GM12878 (cell line): ENCODE measurements around the gene CALM3. TPM values are rescaled to one million over a fixed set of nuclear protein-coding genes. Genes with fewer than 3 reads are reported as not detected.

Experiments used
- ATAC-seq: fragments of 200-7000 bp; cut with Tn5 transposase; 3 replicates; pipeline ENCODE4 v1.9.1; 2020; ENCODE audit warnings: mild to moderate bottlenecking, moderate library complexity
- BruUV-seq: library from RNA; stranded (reverse); fragments of 400-500 nt; replicated peaks from 2 replicates; lab custom pipeline; 2021; lab: Mats Ljungman, UMichigan
- CTCF ChIA-PET: fragments of 300-600 bp; sonication (Branson Sonifier 250); formaldehyde crosslinking; extraction: SDS; loops from one replicate; lab custom pipeline; 2021; ENCODE audit warnings: inconsistent platforms; lab: Yijun Ruan, JAX
- POLR2A ChIA-PET: fragments of 350-600 bp; formaldehyde crosslinking; extraction: SDS; loops from one replicate; lab custom pipeline; 2021; ENCODE audit warnings: inconsistent platforms; lab: Charles Lee
- RAD21 ChIA-PET: fragments of 300-600 bp; sonication (Branson Sonifier 250); formaldehyde crosslinking; loops from one replicate; lab custom pipeline; 2023; ENCODE audit warnings: antibody characterized with exemption; ENCODE audit not compliant: unreplicated experiment; lab: Charles Lee
- SMC1A ChIA-PET: fragments of 300-600 bp; sonication (Branson Sonifier 250); formaldehyde crosslinking; loops from one replicate; lab custom pipeline; 2023; ENCODE audit not compliant: unreplicated experiment, uncharacterized antibody; lab: Charles Lee
- DNase-seq: peaks from one replicate; pipeline ENCODE4 v3.0.0-alpha.2; 2011; ENCODE audit warnings: low read depth, low spot score
- FAIRE-seq: peaks from 3 replicates; lab custom pipeline; 2011; peaks lifted over from hg19 to GRCh38; lab: Jason Lieb, UNC
- H2AFZ ChIP-seq: 2 replicates; pipeline ENCODE4 v1.6.0; 2011; ENCODE audit warnings: low read depth, low read length, control low read depth; ENCODE audit not compliant: control insufficient read depth
- H3K27ac ChIP-seq: 2 replicates; pipeline ENCODE4 v1.5.1; 2011; ENCODE audit warnings: control low read depth; ENCODE audit not compliant: control insufficient read depth, insufficient read depth
- H3K27me3 ChIP-seq, 2 experiments: replicated peaks in 1 of 2; 2 replicates each; pipeline versions ENCODE4 v1.6.0 to v1.6.1; 2011; ENCODE audit warnings: low read length in 1 of 2; ENCODE audit not compliant: control insufficient read depth in 2 of 2, insufficient read depth in 2 of 2
- H3K36me3 ChIP-seq, 2 experiments: 2 replicates each; pipeline ENCODE4 v1.5.1; 2011; ENCODE audit warnings: low read length in 1 of 2; ENCODE audit not compliant: control insufficient read depth in 2 of 2, insufficient read depth in 2 of 2
- H3K4me1 ChIP-seq: 2 replicates; pipeline ENCODE4 v1.6.1; 2011; ENCODE audit warnings: mild to moderate bottlenecking, low read length, moderate library complexity, mixed read lengths; ENCODE audit not compliant: control insufficient read depth, insufficient read depth
- H3K4me2 ChIP-seq: 2 replicates; pipeline ENCODE4 v1.6.0; 2011; ENCODE audit warnings: control low read depth; ENCODE audit not compliant: control insufficient read depth, insufficient read depth
- H3K4me3 ChIP-seq: fragments of 200-600 bp; sonication (generic); 2 replicates; pipeline ENCODE4 v1.5.1; 2016
- H3K79me2 ChIP-seq: 2 replicates; pipeline ENCODE4 v1.6.0; 2011; ENCODE audit warnings: low read length; ENCODE audit not compliant: control insufficient read depth, insufficient read depth
- H3K9ac ChIP-seq: 2 replicates; pipeline ENCODE4 v1.8.0; 2011; ENCODE audit warnings: low read length, control low read depth, mixed read lengths; ENCODE audit not compliant: control insufficient read depth, insufficient read depth
- H3K9me3 ChIP-seq: replicated peaks from 3 replicates; pipeline ENCODE4 v1.5.1; 2011; ENCODE audit warnings: mild to moderate bottlenecking, low read length; ENCODE audit not compliant: control insufficient read depth, insufficient read depth
- H4K20me1 ChIP-seq: 2 replicates; pipeline ENCODE4 v1.6.0; 2011; ENCODE audit not compliant: control insufficient read depth, insufficient read depth
- CREB1 ChIP-seq: IDR thresholded peaks from 2 replicates; pipeline ENCODE4 v1.6.1; 2012; ENCODE audit warnings: low read depth, mild to moderate bottlenecking, inconsistent platforms
- IRF4 ChIP-seq: IDR thresholded peaks from 2 replicates; pipeline ENCODE4 v1.6.1; 2011; ENCODE audit warnings: low read depth, low read length
- KAT2A ChIP-seq: conservative IDR thresholded peaks from 2 replicates; pipeline ENCODE4 v1.6.1; 2011; ENCODE audit warnings: low read depth, low read length; ENCODE audit not compliant: control insufficient read depth
- POLR2A ChIP-seq: IDR thresholded peaks from 2 replicates; pipeline ENCODE4 v1.6.1; 2011; ENCODE audit warnings: low read depth, mild to moderate bottlenecking, low read length
- RBBP5 ChIP-seq: fragments of 200-600 bp; sonication (generic); conservative IDR thresholded peaks from 2 replicates; pipeline ENCODE4 v1.6.1; 2016
- SREBF2 ChIP-seq: IDR thresholded peaks from 2 replicates; pipeline ENCODE4 v1.6.1; 2012; ENCODE audit warnings: mild to moderate bottlenecking, low read length
- WGBS: methylation state at CpG from one replicate; pipeline ENCODE4 v1.1.6; 2016; ENCODE audit warnings: low lambda C conversion rate; ENCODE audit not compliant: insufficient replicate concordance, insufficient coverage; ENCODE audit errors: missing lambda C conversion rate; 5-methylcytosine and 5-hydroxymethylcytosine counted together
- in situ Hi-C: fragments of 300-500 bp; cut with MboI; formaldehyde crosslinking; loops from 9 replicates; pipeline ENCODE4 v1.14.3; 2018; ENCODE audit warnings: mixed read lengths
- intact Hi-C: fragments of 100-400 bp; cut with micrococcal nuclease; formaldehyde crosslinking; loops from one replicate; pipeline ENCODE4 v1.14.2; 2022; ENCODE audit not compliant: unreplicated experiment
- polyA plus RNA-seq, 11 experiments: library from polyadenylated mRNA; depleted of rRNA in 4 of 11; unstranded in 6 of 11; stranded (reverse) in 5 of 11; fragments of >200 nt; fragmentation: Nextera tagmentation in 4 of 11; fragmentation: Illumina TruSeq in 1 of 11; extraction: Ambion mirVana in 4 of 11; extraction: Trizol in 1 of 11; gene quantifications; 1 replicate in 1 of 11; 2 replicates in 10 of 11; pipeline versions ENCODE4 v1.2.1 to v1.2.3, GENCODE V29; 2011 to 2016; ENCODE audit warnings: inconsistent platforms in 2 of 11, missing spikeins in 2 of 11, low read depth in 1 of 11
- total RNA-seq, 4 experiments: library from RNA; depleted of rRNA in 3 of 4; stranded (reverse); fragments of >200 nt in 3 of 4; fragmentation: Illumina TruSeq in 1 of 4; extraction: Trizol in 1 of 4; gene quantifications; 2 replicates each; pipeline versions ENCODE4 v1.2.1 to v1.2.3, GENCODE V29; 2013 to 2021
- TF ChIP-seq, protein P1 (sequence below): fragments of 150-350 bp; IDR thresholded peaks from 2 replicates; pipeline ENCODE4 v1.6.1; 2016; ENCODE audit warnings: low read depth, low read length
- TF ChIP-seq, protein P2 (sequence below): IDR thresholded peaks from 2 replicates; pipeline ENCODE4 v1.6.1; 2011; ENCODE audit warnings: borderline replicate concordance, low read depth, mild to moderate bottlenecking, moderate library complexity, low read length; ENCODE audit not compliant: insufficient read depth, poor library complexity, severe bottlenecking
- TF ChIP-seq, protein P3 (sequence below): fragments of 450-650 bp; IDR thresholded peaks from 2 replicates; pipeline ENCODE4 v1.6.1; 2016; ENCODE audit warnings: mild to moderate bottlenecking

The CALM3 gene
- total and polyA plus RNA-seq, 10 of the 15 experiments (the other 5 are each of a cell fraction or from before 2014, with no cell fraction given): 164 to 849 (median 347) TPM

DNA sequence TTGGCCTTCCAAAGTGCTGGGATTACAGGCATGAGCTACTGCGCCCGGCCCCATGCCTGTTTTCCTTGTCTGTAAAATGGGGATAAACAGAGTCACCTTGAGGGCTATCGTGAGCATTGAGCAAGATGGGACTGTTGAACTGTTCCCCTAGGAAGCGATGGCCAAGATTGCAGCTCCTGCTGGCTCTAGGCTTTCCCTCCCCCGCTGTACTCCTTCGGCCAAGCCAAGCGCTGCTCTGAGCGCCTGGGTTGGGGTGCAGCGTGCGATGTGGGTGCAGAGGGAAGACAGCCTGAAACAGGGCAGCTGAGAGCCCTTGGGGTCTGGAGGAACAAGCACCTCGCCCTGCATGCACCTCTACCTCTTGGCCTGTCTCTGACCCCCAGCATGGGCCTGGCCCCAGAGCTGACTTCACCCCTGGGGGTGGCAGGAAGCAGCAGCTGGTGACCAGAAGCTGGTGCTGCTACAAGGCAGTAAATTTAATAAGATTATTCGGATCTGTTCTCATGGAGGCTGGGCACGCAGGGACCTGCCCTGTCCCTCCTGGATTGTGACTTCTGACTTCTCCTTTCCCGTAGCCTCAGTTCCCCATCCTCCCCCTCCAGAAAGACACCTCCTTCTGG, 29.6 kb downstream of the CALM3 start:
- SMC1A ChIA-PET: interaction anchor here (1.0 to 2.6 kb wide), 6 partner anchors 9 to 30 kb away, joined by 3 to 15 read pairs (median 5); partner anchors contain the start of genes CALM3 and DACT3
- intact Hi-C loops: no loop called here
- Histone ChIP-seq H3K27ac (no peak overlapping the region), H3K9ac (no peak overlapping the region), H3K4me1 (peaks cover 21% of the 10 kb centered on the region), H3K36me3 (no peaks in the 10 kb centered on the region), H3K27me3 (peaks cover 0 to 3% of the 10 kb centered on the region in 2 experiments; a peak in 1 of 4 replicates), H3K79me2 (no peaks in the 10 kb centered on the region), H3K9me3 (no peaks in the 10 kb centered on the region), H3K4me3 (no peak overlapping the region), H3K4me2 (no peak overlapping the region), H4K20me1 (no peaks in the 10 kb centered on the region), H2AFZ (no peak overlapping the region)
- POLR2A ChIA-PET: interaction anchor here (1.2 to 2.7 kb wide), 2 partner anchors 9 to 25 kb away, joined by 3 to 11 read pairs; no protein-coding TSS in a partner anchor
- CTCF ChIA-PET: interaction anchor here (1.2 to 12.1 kb wide), 3 partner anchors 15 to 98 kb away, joined by 3 to 150 read pairs (median 18); partner anchors contain the start of gene DACT3
- BruUV-seq: no TSS peak
- in situ Hi-C loops: no loop called here
- RAD21 ChIA-PET: interaction anchor here (0.9 to 2.2 kb wide), 6 partner anchors 9 to 32 kb away, joined by 3 to 9 read pairs (median 4); no protein-coding TSS in a partner anchor
- TF ChIP-seq, protein P1, sequence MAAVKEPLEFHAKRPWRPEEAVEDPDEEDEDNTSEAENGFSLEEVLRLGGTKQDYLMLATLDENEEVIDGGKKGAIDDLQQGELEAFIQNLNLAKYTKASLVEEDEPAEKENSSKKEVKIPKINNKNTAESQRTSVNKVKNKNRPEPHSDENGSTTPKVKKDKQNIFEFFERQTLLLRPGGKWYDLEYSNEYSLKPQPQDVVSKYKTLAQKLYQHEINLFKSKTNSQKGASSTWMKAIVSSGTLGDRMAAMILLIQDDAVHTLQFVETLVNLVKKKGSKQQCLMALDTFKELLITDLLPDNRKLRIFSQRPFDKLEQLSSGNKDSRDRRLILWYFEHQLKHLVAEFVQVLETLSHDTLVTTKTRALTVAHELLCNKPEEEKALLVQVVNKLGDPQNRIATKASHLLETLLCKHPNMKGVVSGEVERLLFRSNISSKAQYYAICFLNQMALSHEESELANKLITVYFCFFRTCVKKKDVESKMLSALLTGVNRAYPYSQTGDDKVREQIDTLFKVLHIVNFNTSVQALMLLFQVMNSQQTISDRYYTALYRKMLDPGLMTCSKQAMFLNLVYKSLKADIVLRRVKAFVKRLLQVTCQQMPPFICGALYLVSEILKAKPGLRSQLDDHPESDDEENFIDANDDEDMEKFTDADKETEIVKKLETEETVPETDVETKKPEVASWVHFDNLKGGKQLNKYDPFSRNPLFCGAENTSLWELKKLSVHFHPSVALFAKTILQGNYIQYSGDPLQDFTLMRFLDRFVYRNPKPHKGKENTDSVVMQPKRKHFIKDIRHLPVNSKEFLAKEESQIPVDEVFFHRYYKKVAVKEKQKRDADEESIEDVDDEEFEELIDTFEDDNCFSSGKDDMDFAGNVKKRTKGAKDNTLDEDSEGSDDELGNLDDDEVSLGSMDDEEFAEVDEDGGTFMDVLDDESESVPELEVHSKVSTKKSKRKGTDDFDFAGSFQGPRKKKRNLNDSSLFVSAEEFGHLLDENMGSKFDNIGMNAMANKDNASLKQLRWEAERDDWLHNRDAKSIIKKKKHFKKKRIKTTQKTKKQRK: no peak
- TF ChIP-seq KAT2A (no peak), POLR2A (no peak), RBBP5 (no peak), IRF4 (no peak), SREBF2 (no peak), CREB1 (no peak)
- TF ChIP-seq, protein P2, sequence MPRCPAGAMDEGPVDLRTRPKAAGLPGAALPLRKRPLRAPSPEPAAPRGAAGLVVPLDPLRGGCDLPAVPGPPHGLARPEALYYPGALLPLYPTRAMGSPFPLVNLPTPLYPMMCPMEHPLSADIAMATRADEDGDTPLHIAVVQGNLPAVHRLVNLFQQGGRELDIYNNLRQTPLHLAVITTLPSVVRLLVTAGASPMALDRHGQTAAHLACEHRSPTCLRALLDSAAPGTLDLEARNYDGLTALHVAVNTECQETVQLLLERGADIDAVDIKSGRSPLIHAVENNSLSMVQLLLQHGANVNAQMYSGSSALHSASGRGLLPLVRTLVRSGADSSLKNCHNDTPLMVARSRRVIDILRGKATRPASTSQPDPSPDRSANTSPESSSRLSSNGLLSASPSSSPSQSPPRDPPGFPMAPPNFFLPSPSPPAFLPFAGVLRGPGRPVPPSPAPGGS: no peak
- TF ChIP-seq, protein P3, sequence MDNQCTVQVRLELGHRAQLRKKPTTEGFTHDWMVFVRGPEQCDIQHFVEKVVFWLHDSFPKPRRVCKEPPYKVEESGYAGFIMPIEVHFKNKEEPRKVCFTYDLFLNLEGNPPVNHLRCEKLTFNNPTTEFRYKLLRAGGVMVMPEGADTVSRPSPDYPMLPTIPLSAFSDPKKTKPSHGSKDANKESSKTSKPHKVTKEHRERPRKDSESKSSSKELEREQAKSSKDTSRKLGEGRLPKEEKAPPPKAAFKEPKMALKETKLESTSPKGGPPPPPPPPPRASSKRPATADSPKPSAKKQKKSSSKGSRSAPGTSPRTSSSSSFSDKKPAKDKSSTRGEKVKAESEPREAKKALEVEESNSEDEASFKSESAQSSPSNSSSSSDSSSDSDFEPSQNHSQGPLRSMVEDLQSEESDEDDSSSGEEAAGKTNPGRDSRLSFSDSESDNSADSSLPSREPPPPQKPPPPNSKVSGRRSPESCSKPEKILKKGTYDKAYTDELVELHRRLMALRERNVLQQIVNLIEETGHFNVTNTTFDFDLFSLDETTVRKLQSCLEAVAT: no peak
- 66% methylated on average over 14 of the region's 14 CpGs for WGBS
- ATAC-seq (no peak), FAIRE-seq (no peak), DNase-seq (no peak)
